AG09309 (cell line): ENCODE data around the gene FBXO31.
"Not testable (repeated sequence)": the region's sequence is repeated elsewhere in the genome, so short reads cannot be mapped to it uniquely, and the experiment has no call there.

Source experiments
- DNase-seq: peaks from one replicate; pipeline ENCODE4 v3.0.0-alpha.2; 2010; ENCODE audit warnings: low read depth
- H3K4me3 ChIP-seq: 2 replicates; pipeline ENCODE4 v1.5.1; 2011; ENCODE audit warnings: mild to moderate bottlenecking, low read depth, low read length, moderate library complexity; ENCODE audit not compliant: control insufficient read depth
- TF ChIP-seq, protein P1 (sequence below): IDR thresholded peaks from 2 replicates; pipeline ENCODE4 v1.5.1; 2011; ENCODE audit warnings: mild to moderate bottlenecking, low read depth, low read length, inconsistent platforms; ENCODE audit not compliant: insufficient read depth, control insufficient read depth; ENCODE audit errors: missing control alignments

FBXO31 gene

DNA sequence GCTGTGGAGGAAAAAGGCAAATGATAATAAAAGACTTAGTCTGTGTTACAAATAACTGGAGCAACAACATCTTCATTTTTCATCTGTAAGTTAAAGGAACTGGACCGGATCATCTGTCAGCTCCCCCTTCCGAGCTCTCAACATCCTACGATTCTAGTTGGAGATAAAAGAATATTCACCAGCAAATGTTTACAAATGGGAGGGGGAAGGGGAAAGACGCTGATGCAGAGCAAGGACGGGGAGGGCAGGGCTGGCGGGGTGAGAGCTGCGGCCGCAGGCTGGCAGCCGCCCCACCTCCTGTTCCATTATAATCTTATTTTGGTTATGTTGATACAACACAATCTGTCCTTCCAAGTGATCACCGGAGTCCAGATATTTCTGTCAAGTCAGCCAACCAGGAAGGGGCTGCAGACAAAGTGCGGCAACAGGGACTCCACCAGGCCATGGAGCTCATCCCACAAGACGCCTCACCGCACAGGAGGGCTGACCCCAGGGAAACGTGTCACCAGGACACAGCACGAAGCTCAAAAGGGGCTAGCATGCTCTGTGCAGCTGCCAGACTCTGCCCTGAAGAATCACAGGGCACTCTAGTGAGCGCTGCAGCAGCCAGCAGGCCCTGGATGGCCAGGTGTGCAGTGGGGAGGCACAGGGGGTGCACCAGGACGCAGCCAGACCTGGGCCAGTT lies 19.7 kb downstream of the FBXO31 start:
- H3K4me3 ChIP-seq = no peak overlapping the region
- no peak for DNase-seq
- TF ChIP-seq, protein P1, sequence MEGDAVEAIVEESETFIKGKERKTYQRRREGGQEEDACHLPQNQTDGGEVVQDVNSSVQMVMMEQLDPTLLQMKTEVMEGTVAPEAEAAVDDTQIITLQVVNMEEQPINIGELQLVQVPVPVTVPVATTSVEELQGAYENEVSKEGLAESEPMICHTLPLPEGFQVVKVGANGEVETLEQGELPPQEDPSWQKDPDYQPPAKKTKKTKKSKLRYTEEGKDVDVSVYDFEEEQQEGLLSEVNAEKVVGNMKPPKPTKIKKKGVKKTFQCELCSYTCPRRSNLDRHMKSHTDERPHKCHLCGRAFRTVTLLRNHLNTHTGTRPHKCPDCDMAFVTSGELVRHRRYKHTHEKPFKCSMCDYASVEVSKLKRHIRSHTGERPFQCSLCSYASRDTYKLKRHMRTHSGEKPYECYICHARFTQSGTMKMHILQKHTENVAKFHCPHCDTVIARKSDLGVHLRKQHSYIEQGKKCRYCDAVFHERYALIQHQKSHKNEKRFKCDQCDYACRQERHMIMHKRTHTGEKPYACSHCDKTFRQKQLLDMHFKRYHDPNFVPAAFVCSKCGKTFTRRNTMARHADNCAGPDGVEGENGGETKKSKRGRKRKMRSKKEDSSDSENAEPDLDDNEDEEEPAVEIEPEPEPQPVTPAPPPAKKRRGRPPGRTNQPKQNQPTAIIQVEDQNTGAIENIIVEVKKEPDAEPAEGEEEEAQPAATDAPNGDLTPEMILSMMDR = no peak

DNA sequence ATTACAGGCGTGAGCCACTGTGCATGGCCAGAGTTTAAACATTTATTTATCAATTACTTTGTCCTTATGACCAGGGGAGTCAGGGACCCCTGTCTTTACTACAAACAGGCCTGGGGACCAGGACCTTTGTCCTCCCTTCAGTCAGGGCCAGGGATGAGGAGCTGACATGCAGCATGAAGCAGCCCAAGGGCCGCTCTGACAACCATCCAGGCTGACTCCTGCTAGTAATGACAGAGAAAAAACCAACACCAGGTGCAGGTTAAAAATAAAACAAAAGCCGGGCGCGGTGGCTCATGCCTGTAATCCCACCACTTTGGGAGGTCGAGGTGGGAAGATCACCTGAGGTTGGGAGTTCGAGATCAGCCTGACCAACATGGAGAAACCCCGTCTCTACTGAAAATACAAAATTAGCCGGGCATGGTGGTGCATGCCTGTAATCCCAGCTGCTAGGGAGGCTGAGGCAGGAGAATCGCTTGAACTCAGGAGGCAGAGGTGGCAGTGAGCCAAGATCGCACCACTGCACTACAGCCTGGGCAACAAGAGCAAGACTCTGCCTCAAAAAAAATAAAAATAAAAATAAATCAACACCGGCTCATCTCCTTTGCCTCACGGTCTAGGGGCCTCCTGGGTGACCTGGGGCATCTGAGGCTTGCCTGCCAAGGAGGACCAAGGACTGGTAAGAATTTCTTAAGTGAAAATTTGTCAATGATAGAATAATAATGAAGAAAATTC lies 20.6 kb downstream of the FBXO31 start:
- not testable (repeated sequence) for H3K4me3 ChIP-seq, DNase-seq

DNA sequence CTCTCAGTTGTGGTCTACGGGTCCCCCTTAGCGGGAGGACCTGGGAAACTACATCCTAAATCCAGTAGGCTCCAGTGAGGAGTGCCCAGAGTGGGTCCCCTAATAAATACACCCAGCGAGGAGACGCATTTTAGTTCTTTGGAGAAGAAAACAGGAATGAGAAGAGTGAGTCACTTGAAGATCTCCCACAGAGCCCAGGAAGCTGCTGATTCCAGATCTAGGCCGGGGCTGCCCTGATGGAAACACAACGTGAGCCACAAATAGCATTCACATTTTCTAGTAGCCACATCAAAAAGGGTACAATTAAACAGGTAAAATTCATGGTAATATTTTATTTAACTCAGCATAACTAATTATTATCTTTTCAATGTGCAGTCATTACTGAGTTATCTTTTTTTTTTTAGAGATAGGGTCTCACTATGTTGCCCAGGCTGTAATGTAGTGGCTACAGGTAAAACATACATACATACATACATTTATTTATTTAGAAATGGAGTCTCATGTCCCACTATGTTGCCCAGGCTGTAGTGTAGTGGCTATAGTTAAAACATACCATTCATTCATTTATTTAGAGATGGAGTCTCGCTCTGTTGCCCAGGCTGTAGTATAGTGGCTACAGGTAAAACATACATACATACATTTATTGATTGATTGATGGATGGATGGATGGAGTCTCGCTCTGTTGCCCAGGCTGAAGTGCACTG lies 21.5 kb downstream of the FBXO31 start:
- H3K4me3 ChIP-seq = no peak overlapping the region
- no peak for DNase-seq
- TF ChIP-seq, protein P1 = no peak

DNA sequence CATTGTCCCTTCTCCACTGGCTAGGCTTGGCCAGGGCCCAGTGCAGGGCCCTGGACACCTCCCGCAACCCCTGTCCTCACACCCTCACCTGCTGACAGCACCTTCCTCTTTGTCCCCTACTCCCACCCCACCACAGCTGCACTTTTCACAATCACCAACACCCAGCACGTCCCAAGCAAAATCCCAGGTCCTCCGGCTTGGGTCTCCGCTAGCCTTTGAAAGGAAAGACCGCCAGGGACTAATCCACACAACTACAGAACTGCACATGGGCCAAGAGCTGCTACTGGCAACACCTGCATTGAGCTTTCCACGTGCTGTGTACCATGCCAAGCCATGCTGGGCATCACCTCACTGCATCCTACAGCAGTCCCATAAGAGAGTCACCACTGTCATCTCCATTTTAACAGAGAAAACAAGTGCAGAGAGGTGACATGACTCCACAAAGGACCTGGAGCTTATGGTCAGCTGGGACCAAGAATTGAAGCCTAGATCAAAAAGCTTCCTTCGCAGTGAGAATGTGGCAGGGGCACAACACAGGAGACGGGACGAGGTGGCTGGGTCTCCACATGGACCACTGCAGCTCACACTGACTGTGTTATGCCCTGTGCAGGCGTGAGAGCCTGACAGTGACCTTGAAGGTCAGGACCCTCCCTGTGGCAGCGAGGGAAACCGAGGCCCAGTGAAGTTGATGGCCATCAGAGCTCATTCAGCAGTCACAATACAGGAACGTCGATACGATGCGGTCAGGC lies 22.5 kb downstream of the FBXO31 start:
- no peak overlapping the region for H3K4me3 ChIP-seq
- DNase-seq = no peak
- TF ChIP-seq, protein P1 = no peak

DNA sequence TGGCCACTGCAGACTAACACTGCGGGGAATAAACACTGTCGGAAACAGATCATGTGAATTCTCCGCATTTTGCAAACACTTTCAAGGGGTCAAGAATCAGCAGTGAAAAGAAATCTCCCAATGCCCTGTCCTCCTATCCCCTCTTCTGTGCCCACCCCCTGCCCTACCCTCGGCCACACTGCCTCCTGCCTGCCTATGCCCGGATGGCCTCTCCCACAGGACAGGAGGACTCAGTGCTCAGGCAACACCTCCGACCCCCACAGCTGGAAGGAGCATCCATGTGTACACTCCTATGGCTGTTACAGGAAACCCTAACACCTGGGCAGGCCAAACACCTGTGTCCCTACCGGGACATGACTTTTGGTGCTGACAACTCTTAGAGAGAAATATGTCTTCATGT lies 24.5 kb downstream of the FBXO31 start:
- no peak for DNase-seq
- TF ChIP-seq, protein P1 = no peak
- no peak overlapping the region for H3K4me3 ChIP-seq

DNA sequence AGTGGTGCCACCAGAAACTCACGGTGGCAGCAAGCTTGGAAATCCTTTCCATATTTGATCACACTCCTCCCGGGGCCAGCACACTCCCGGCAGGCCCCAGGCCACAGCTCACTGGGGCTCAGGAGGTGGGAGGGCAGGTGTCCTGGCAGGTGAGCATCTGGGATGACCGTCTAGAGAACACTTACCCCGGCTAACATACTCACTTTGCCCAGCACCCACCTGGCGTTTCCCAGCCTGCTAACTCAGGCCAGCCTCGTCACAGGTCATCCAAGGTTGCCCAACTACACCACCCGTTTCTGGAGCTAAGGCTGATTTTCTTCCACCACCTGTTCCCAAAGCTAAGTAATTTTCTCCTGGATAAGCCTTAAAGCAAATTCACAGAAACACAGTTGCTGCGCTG lies 24.9 kb downstream of the FBXO31 start:
- no peak for DNase-seq
- no peak overlapping the region for H3K4me3 ChIP-seq
- TF ChIP-seq, protein P1 = no peak

DNA sequence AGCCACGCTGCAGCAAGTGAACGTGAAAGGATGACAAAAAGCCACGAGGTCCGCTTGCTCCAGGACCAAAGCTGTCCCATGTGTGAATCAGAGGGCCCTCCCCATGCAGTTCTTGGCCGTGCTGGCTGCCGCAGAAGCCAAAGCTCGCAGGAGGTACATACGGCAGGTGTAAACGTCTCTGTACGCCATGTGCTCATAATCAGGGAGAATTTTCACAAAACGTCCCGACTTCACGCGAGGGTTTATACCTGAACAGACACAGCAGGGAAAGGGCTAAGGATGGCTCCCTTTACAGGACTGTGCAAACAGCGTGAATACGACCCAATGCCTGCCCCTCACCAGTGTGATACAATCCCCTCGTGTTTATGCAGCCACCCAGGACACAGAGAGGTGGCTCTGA lies 25.3 kb downstream of the FBXO31 start:
- no peak overlapping the region for H3K4me3 ChIP-seq
- TF ChIP-seq, protein P1 = no peak
- DNase-seq = no peak
